Dedifferentiated amniotic fluid mesenchymal stem cell (primary cell): ENCODE data around the gene LTBP1.

Source experiments
- DNase-seq: peaks from one replicate; pipeline ENCODE4 v3.0.0-alpha.2; 2016; ENCODE audit errors: extremely low spot score

The LTBP1 gene

DNA sequence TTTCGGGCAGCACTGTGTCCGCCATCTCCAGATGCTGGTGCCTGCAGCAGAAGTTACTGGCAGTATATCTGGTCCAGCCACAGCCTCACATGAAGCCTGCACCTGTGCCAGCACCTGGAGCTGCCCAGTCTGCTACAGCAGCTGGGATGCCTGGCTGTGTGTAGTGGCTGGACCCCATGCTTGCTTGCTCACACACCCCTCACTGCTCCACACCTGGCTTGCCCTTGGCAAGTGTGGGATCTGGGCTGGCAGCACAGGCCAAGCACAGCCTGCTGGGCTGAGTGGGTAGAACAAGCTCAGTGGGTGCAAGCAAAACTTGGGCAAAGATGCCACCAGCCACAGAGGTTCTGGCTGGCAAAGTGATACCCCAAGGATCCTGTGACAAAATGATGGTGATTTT, 320.3 kb downstream of the LTBP1 start:
- DNase-seq: no peak

DNA sequence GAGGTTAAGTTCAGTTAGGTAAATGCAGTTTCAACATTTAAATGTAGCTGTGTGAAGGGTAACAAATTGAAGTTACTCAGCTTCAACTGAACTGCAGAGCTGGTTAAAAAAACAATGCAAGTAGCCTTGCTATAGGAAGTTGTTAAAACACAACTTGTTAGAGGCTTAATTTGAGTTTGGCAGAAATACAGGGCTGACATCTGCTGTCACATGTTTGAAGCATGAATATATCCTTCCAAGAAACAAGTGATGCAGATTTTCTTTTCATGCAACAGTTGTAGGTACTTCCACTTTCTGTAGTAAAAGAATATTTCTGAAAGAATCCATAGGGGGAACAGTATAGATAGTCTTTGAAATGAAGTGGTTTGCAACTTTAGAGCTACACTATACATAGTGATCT, 321.0 kb downstream of the LTBP1 start:
- DNase-seq: peak; percentile 45

DNA sequence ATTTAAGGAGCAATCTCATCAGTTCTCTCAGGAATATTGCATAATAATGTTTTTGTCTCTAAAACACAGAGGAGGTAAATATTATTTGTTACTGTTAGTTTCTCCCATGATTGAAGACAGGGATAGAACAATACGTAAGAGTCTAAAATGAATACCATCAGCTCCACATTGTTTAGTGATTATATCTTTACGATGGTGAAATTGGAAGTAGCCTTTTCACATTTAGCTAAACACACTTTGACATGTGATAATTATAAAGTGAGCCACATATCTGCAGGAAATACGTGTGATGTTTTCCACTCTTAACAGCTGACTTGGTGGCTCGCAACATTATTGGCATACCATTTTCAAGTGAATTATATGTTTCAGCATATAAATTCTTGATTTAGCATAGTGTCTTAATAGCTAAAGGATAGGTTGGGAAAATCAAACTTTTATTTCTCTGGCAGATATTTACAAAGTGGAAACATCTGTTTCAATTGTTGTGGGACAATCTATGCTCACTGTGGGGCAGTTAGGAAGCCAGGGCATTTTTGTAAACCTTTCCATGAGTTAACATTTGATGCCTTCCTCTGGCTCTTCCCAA, 321.6 kb downstream of the LTBP1 start:
- no peak for DNase-seq

DNA sequence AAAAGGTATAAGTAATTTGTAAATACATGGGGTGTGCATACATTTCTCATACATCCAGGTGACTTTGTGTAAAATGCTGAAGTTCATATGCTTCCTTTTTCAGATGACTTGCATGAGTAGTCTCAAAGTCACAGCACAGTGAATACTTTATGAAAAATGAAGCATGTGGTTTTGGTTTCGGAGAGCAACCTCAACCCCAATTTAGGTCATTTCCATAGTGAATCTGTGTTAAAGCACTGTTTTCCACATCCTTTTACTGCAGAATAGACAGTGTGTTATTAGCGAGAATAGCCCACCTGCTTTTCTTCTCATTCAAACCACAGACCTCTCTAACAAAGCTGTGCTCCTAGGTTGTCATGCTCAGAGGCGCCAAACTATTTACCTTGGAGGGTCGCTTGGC, 325.2 kb downstream of the LTBP1 start:
- DNase-seq: peak; percentile 43

DNA sequence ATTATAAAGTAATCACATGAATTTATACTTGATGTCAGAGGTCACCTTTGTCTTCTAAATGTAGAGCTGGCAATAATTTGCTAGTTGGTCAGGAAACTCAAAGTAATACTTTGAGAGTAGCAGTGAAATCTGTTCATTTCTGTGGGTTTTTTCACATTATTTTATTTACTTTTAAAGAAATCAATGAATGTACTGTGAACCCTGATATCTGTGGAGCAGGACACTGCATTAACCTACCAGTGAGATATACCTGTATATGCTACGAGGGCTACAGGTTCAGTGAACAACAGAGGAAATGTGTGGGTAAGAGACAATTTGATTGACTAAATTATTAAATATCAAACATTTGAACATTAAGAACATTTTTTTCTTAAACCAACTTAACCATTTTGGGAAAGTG, 326.7 kb downstream of the LTBP1 start:
- no peak for DNase-seq

DNA sequence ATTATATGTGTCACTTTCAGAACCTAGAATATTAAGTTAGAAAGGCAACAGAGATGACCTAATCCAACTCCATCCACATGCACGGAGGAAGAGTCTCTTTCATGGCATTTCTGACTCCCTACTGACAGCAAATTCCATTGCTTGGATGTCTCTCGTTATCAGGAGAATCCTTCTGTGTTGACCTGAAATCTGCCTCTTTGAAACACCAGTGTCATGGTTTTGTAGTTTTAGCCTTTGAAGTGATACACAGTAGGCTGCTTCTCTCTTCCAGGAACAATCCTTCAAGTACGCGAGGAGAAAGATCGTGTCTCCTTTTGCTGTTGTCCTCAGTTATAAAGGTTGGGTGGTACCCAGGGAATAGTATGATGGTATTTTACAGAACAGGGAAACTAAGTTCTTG, 327.8 kb downstream of the LTBP1 start:
- no peak for DNase-seq

DNA sequence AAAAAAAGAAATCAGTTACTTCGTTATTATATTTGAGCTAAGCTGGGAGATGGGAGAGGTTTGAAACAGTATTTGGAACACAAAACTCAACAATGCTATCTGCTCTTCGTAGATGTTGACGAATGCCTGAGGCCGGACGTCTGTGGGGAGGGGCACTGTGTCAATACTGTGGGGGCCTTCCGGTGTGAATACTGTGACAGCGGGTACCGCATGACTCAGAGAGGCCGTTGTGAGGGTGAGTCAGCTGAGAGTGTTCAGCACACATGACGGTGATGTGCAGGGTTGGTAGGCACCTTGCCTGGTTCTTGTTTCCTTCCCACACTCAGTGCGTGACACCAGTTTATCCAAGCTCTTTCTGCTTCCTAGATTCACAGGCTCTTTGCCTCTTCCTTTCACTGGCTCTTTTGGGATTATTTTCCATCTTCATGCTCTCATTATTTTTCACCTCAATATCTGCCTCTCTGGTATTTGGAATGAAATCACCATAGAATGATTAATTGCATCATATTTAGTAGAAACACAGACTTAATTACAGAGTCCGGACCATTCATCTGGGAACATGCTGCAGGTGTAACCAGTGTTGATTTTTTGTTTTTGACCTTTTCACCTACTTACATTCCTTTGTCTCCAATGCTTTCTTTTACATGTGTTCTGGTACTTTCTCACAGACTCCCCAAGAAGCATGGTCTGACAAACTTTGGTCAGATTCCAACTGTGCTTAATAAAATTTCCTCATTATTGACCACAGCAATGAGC, 329.1 kb downstream of the LTBP1 start:
- DNase-seq: no peak

DNA sequence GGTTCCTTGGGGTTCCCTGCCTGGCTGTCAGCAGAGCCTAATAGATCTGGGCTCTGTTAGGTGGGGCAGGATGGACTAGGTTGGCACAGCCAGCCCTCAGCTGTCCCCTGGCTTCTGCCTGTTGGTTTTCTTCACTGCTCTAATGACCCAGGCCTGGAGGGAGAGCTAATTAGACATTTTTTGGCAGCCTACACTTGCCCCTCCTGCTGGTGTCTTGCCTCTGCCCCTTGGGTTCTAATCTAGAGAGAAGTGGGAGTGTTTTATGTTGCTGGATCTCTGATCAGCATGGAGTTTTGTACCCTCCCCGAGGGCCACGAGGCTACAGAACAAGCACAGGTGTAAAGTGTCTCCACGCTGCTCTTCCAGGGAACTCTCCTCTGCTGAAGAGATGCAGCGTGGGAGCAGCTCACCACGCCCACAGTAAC, 330.3 kb downstream of the LTBP1 start:
- no peak for DNase-seq

DNA sequence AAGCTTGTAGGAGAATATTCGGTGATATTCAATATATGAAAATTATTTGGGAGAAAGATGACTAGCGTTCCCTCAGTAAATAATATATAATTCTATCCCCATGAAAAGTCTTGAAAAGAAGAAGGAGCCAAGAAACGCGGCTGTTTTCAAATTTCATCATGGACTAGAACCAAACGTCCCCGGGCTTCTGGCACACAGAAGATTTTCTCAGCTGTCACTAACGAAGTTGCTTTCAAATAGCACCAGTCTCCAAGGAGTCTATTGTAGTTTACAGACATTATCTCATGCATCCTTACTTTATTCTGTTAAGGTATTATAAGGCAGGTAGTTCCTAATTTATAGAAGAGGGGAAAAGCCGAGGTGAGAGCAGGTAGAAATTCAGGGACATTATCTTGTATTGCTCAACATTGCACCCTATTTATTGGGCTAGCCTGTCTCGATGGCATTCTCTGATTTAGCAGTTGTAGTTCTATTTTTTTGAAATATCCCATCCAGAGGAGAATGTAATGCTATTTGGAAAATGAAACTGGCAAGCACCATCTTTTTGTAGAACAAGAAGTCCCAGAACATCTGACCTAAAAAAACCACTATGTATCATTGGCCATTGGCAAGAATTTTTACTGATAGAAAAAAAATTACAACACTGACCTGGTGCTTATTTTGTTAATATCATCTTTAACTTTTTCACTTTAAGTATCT, 331.6 kb downstream of the LTBP1 start:
- no peak for DNase-seq

DNA sequence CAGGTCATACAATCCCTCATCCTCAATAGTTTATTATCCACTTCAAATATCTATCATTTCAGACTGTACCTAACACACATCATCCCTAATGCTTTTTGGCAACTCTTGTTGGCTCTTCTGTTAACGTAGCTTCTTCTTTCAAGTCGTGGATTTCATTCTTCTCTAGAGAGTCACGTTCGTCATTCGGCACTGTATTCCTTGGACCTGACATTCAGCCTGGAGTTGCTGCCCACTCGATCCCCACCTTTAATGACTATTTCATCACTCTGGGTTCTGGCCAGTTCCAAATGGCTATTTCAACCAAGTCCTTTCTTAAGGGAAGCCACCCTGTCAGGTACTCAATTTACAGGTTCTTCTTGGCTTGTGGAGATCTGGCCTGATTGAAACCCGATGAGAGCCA, 337.5 kb downstream of the LTBP1 start:
- no peak for DNase-seq

DNA sequence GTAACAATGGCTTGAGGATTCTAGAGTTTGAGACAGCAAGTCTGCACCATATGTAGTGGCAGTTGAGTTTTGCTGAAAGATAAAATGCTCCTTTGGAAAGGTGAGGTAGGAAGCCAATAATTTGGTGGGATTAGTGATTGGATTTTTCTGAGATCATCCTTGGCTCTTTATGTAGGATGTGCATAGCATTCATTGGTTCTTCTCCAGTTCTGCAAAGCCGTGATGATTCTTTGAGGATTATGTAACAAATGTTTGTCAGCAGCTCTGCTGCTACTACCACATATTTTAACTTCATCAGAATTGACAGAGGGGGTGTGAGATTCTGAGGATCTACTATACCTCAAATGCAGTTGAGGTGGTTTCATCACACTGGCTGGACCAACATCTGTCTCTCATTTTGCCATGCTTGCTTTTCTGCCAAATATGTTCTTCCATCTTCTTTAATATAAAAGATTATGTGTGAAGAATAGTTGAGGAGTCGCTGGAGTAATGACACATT, 340.8 kb downstream of the LTBP1 start:
- no peak for DNase-seq

DNA sequence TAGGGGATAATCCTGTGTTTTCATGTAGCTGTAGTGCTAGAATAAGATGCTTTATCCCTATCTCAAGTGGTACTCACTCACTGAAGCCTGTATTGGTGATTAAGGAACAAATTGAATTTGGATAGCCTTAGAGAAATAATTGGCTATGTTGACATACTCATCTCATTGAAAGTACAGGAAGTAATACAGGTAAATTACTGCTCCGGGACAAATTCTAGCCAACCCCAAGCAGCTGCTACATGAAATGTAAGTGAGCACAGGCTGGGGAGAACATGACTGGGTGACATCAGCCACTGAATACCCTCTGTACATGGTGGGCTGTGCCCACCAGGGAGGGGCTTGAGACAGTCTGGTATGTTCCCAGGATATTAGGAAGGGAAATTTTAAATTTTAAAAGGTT, 341.3 kb downstream of the LTBP1 start:
- no peak for DNase-seq

DNA sequence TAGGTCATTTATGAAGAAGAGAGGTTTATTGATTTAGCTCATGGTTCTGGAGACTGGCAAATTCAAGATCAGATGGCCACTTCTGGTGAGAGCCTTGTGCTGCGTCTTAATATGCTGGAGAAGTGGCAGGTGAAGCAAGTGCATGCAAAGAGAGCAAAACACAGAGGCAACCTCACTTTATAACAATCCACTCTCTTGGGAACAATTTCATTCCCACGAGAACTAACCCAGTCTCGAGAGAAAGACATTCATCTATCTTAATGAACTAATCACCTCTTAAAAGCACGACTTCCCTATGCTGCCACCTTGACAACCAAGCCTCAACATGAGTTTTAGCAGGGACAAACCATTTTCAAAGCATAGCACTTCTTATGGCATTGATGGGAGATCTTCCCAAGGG, 343.2 kb downstream of the LTBP1 start:
- no peak for DNase-seq

DNA sequence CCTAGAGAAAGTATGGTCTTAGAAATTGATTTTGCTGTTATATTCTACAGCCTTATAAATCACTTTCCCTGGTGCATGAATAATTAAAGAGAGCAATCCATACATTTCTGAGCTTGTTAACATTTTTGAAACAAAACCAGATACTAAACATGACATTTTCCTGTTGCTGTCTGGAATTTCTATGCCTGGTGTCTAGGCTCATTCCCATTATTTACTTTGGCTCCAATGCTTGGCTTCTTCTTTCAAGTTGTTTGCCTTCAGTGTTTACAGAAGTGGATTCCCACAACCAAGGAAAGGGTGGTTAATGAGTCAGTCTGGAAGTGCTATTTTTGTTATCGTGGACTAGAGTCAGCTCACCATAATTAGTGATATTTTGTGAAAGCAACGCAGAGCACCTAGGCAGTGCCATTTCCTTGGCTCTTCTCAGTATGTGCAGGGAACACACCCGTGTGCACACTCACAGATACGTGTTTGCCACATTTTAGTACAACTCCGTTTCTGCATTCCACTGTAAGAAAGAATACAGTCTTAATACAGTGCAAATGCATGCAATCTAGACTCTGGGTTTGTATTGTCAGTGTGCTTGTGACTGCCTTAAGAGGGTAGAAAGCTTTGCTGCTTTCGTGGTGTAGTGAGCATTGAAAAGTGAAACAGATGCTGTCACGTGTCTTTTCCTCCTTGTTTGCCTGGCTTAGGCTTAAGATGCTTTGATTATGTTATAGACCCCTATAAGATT, 344.7 kb downstream of the LTBP1 start:
- DNase-seq: peak; percentile 67

DNA sequence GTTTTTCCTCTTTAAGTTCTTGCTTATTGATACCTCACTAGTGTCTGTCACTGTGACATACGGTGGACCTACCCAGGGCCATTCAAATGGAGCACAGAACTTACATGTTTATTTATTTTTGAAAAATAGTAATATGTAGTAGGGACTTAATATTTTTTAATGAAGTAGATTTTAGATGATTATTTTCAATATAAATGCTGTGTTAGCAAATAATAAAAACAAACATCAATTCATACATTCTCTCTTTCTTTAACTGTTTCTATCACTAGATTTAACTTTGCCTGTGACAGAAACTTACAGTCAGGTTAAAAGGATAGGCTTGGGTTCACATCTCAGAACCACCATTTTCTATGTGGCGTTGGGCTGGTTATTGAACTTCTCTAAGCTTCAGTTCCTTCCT, 345.3 kb downstream of the LTBP1 start:
- no peak for DNase-seq

DNA sequence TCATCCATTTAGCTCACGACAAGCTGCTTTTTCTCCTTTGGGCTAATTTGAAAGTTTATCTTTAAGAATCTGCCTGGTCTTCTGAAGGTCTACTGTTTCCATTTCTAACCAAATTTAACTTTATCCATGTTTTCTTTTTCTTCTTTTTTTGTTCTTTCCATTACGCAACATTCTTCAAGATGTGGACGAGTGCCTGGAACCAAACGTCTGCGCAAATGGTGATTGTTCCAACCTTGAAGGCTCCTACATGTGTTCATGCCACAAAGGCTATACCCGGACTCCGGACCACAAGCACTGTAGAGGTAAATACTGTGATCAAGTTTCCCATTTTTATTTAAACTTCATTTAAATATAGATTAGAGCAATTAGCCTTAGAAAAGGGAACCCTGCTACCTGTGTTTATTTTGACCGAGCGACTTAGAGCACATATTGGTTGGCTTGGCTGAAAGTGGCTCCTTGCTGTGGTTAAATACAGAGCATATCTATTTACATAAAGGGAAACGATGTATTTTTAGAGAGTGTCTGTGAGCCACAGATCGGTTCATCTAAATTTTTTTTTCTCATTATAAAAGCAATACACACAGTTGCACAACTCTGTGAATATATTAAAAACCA, 346.3 kb downstream of the LTBP1 start:
- no peak for DNase-seq

DNA sequence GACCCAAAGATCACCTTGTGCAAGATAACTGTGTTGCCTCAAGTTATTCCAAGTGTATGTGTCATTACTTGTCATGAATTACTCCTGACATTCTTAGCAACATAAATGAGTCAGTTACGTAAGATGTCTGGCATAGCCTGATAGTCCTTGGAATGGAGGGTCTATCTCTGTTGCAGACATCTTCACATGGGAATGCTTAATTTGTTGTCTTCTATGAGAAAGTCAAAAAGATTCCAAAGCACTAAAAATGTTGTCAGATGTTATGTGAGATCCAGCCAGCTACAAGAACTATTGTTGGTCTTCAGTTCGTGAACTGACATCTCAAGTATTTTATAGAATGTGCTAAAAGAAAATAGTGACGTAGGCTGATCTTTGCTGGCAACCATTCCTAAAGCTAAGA, 351.5 kb downstream of the LTBP1 start:
- no peak for DNase-seq

DNA sequence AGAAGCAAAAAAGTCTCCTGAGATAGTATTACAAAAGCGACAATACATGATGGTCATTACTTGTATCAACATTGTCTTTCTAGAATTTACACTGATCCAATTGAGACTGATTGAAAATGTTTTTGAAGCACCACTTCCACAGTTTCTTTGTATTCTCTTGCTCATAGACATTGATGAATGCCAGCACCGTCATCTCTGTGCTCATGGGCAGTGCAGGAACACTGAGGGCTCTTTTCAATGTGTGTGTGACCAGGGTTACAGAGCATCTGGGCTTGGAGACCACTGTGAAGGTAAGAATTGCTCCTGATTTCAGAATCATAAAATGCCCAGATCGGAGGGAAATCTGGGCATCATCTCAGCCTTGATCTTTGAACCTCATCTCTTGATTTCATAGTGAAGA, 354.6 kb downstream of the LTBP1 start:
- no peak for DNase-seq

DNA sequence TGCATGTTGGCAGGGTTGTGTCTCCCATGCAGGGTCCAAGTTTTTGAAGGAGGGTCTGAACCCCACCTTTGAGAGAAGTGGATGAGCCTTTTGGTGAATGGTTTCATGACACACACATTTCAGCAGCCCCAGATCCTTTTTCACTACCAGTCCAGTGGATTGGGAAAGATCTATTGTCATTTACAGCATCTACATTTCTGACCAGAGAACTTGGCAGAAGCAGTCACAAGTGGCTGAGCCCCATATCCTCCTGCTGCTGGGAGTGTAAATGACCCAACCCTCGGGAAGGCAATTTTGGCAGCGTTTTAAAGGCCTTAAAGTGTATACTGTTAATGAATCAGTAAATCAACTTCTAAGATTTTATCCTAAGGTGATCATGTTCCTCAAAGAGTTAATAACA, 355.6 kb downstream of the LTBP1 start:
- DNase-seq: no peak

DNA sequence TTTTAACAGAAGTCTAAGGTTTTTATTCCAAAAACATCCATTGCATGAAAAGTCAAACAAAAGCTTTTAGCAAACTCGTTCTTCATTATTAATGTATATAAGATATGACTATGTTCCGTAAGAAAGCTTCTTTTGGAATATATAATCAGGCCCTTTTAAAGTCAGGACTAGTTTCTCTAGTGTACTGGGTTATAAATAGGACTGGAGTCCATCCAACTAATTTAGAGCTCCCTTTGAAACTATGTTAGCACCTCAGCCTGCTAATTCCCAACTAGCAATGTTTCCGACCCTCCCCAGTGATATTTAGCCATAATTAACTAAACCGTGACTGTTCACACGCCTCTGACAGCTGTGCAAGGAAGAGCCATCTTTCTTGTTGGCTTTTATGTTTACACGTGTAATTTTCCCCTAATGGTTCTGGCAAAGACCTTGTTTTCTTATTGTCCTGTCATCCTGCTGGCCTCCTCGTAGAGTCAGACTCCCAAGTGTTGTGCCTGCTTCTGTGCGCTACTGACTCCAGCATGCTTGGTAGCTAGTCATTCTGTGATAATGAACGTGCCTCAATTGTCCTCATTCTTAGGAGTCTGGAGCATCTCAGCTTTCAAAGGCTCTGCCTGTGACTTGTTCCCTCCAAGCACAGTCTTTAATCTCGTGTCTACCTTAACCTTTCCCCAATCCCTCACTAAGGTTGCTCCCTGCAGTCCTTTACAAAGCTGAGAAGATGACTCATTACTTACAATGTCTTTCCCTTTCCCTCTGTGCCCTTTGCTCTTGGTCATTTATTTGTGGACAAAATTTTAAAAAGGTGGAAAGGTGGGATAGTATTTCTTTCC, 357.5 kb downstream of the LTBP1 start:
- DNase-seq: no peak

DNA sequence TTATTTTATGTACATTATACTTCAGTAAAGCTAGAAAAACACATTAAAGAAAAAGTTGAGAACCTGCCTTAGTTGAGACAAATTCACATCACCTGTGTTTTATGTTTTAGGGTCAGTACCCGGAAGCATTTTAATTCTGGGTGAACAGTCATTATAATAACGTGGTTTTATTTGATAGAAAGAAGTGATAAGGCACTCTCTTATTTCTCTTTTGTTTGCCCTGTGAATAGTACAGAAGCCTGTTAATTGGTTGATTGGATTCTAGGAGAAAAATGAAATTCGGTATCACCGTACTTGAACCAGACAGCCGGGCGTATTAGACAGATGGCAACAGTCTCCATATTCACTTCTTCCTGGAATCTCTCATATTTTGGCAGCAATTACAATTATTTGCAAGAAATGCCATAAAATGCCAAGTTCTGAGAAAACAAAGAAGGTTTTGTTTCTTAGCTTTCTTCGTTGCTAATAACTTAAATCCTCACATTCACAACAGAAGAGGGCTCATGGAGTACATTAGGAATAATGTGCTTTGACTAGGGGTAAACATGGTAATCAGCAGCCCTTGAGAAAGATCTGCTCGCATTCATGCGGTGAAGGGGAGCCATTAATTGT, 361.0 kb downstream of the LTBP1 start:
- no peak for DNase-seq
